Tongue (tissue), 3 donors: ENCODE measurements around the gene AWAT2. TPM values are rescaled to one million over a fixed set of nuclear protein-coding genes. Genes with fewer than 3 reads are reported as not detected.
A peak's percentile ranks its signal among the peaks of the same experiment; 100 is the strongest.

Source experiments
- DNase-seq: peaks from one replicate; pipeline ENCODE4 v3.0.0-alpha.2; 2015
- small RNA-seq: library from RNA; depleted of rRNA; stranded (forward); fragments of <200 nt; gene quantifications from one replicate; pipeline ENCODE3, GENCODE V24; 2014; ENCODE audit warnings: low replicate concordance
- total RNA-seq: library from RNA; depleted of rRNA; stranded (reverse); fragments of >200 nt; gene quantifications from one replicate; pipeline ENCODE4 v1.2.3, GENCODE V29; 2014

Gene AWAT2
- total RNA-seq, 1 donor from 2014 or later = not detected

DNA sequence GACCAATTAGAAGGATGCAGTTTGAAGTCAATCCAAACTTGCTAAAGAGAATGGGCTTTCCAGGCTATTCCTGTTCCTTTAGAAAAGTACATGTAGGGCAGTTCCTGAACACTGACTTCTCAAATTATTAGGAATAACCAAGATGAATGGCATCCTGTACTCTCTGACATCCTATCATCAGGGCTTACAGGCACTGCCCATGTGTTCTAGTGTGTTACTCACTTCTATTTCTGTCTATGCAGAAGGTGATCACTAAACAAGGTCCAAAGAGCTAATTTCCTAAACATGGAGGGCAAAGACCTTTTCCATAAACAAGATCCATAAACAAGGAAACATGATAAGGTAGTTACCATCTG lies 53.6 kb downstream of the AWAT2 start:
- DNase-seq = no peak

DNA sequence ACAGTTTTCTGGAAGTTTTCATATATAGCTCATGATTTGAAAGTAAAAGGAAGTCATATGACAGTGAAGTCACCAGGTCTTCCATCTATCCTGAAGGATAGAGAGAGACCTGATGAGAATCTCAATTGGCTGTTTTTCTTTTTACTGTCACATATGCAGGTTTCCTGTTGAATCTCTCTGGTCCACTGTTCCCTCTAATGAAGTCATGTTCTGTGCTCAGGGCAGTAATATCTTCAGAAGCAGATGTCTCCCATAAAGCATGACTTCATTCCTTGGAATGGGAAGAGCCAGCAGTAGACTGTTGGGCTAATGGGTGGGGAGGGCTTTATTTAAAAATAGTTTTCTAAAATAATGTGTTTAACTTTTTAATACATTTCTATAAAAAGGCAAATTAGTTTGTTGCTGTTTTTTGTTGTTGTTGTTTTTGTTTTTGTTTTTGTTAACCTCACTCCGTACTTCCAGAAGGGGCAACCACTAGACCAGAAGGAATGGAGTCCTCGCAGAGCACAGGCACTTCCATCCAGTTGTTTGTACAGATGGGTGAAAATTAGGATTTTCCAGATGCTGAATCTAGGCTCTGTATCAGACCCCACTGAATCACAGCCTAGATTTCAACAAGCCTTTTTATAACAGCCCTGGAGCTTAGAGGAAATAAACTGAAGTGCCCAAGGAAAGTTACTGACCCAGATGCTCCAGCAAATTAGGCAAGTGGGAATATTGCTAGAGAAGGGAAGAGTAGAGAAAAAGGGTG lies 54.2 kb downstream of the AWAT2 start:
- peak; percentile 34 for DNase-seq

DNA sequence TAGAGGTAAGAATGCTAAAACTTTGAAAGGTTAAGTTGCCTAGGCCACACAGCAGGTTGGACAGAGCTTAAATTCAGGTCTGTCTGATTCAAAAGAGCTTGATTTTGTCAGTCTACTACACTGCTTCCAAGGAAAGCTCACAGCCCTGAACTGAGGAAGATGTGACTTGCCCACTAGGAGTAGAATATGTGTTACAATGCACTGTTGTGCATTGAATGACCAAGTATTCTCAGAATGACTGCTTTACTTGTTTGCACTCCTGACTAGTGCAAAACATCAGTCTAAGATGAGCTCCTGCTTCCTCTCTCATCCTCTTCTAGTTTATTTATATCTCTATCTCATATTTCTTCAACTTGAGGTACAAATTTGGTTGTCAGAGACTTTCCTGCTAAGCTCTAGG lies 56.2 kb downstream of the AWAT2 start:
- DNase-seq = no peak

DNA sequence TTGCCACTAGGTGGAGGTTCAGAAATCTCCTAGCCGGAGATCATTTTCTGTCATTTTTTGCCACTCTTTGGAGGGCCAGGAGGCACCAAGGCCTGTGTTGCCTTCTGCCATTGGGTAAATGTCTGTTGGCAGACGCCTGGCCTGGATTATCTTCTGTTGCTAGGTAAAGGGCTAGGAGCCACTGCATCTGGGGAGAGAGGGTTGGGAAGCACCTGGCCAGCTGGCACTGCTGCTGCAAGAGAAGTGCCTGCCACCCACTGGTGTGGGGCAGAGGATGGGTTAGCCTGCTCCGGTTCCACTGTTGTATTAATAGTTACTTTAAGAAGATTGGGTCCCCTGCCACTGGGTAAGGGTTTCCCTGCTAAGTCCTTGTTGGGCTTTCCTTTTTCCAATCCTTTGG lies 58.1 kb downstream of the AWAT2 start:
- no peak for DNase-seq

Small RNA genes within 50 kb of the gene (small RNA-seq; reads per million reads assigned to genes)
- 3.5 reads per million, percentile 91 among the genes with 10 or more reads in this experiment for gene MIR676

Other genes starting within 250 kb of the AWAT2 start
- gene OTUD6A, start 12.5 kb upstream of the AWAT2 start, total RNA-seq = not detected
- 80.4 TPM for gene IGBP1, start 83.5 kb upstream of the AWAT2 start, total RNA-seq
- not detected for gene DGAT2L6, start 127.5 kb upstream of the AWAT2 start, total RNA-seq
- gene AWAT1, start 184.7 kb upstream of the AWAT2 start, total RNA-seq = not detected
- 0.41 TPM for gene P2RY4, start 210.3 kb upstream of the AWAT2 start, total RNA-seq
- gene ARR3, start 218.4 kb upstream of the AWAT2 start, total RNA-seq = not detected
- gene RAB41, start 232.2 kb upstream of the AWAT2 start, total RNA-seq = not detected
- gene PDZD11, start 240.0 kb upstream of the AWAT2 start, total RNA-seq = 19.2 TPM
- gene KIF4A, start 240.2 kb upstream of the AWAT2 start, total RNA-seq = 6.7 TPM